ENCODE measurements around the gene LIPH.
"Not testable (repeated sequence)": the region's sequence is repeated elsewhere in the genome, so short reads cannot be mapped to it uniquely, and the experiment has no call there.

Gene LIPH

DNA sequence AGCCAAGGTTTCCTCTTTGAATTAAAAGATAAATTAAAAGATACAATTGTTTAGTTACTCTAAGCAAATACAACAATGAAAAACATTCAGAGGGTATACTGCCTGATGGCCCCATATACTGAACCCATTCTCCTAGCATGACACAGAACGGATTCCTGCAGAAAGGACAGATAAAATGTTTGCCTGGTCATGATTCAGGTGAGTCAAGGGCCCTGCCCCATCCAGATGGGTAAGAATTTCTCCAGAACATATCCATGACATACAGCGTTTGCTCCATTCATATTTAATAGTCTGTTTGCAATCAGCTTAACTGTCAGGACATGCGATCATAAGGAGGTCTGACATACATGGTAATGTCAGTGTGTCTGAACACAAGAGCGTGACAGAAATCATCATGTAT is 62.1 kb downstream of the LIPH start:
- FAIRE-seq, result no peak
- no peak for DNase-seq (ENCODE audit: insufficient read length, low spot score)

DNA sequence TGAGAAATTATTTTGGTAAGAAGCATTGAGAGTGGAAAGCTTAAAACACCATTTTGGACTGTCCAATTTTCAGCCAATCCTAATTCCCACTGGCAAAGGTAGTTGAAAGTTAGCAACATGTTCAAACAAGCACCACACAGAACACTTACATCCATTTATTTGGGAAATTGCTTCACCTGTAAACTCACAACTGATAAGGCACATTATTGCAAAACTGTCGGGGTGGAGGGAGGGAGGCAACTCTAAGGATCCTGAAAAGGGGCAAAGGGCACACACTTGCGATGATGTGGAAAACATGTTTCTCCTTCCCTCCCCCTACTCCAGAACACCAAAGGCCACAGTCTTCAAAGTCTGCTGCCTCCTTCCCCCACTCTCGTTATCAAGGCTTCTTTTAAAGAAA is 62.9 kb downstream of the LIPH start:
- no peak for DNase-seq (ENCODE audit: insufficient read length, low spot score)
- FAIRE-seq, result no peak

DNA sequence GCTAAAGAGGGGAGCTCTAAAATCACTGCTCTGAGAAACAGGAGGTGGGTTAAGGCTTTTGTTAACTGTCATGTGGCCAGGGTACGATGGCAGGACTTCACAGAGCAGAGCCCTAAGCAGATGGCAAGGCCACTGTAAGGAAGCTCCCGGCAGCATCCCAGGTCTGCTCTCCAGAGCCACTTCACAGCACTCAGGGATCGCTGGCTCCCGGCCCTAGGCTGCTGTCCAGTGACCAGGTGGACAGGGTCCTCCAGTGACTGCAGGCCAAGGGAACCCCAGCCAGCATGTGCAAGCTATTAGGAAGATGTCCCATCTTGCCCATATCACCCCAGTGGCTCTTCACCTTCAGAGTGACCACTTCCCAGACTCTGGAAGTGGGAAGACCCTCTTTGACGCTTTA is 63.9 kb downstream of the LIPH start:
- DNase-seq (ENCODE audit: insufficient read length, low spot score) (no peak), FAIRE-seq (no peak)

DNA sequence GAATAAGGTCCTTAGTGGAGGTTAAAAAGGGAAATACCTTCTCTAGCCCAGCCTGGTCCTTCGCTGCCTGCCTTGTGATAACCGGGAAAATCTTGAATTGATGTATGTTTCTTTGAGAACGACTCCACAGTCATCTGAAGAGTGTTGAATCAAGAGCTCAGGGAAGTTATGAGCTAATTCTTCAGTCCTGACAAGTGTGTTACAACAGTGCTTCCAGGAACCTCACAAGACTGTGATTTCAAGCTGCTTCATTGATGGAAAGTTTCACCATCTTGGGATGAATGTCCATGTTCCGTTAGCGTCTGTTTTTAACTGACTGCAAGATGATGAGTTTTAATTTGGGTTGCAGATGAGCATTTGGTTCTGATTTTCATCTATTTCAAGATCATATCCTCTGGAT is 66.0 kb downstream of the LIPH start:
- DNase-seq (ENCODE audit: insufficient read length, low spot score) (no peak), FAIRE-seq (no peak)

DNA sequence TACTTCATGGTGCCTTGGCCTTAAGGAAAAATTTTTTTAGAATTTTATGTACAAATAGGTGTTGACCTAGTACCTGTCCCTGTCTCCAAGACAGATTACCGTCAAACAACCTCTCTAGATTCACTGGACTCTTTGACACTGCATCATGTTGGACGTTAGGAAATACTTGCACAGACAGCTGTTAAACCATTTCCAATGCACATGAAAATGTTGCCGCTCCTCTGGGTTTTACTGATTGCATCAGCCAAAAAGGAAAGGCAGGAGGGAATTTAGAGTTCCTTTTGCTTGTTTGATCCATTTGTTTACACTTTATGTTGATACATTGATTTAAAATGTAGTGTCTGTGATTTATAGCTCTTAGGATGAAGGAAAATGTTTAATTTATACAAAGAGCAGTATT is 68.1 kb downstream of the LIPH start:
- FAIRE-seq (no peak), DNase-seq (ENCODE audit: insufficient read length, low spot score) (no peak)

DNA sequence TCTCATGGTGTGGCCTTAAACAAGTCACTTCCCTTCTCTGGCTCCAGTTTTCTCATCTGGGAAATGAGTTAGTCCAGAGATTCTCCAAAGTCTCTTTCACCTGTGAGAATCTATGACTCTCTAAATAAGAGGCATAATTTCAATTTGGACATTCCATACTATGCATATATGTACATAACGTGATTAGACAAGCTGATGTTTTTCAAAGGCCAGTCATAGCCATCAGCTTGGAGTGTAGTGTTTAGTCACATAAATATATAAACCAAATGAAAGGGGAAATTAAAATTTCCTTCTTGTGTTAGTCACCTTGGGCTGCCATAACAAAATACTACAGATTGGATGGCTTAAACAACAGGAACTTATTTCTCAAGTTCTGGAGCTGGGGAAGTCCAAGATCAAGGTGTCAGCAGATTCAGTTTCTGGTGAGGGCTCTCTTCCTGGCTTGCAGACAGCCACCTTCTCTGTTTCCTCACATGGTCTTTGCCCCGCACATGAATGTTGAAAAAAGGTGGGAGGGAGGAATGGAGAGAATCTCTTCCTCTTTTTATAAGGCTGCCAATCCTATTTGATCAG is 72.9 kb downstream of the LIPH start:
- DNase-seq (ENCODE audit: insufficient read length, low spot score) (no peak), FAIRE-seq (no peak)

DNA sequence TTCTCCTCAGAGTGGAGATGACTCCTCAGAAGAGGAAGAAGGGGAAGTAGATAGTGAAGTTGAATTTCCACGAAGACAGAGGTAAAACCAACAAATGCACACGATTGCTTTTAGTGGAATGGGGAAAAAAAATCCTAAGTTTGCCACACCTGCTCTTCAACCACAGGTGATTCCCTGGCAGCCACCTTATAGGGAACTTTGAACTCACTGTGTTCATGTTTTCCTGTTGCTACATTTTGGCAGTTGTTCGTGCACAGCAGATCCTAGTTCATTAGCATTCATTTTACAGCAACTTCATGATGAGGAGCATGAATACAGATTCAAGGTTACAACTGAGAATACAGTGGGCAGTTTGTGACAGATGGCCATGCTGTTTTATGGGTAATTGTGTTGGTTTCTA is 75.1 kb downstream of the LIPH start:
- DNase-seq (ENCODE audit: insufficient read length, low spot score) (no peak), FAIRE-seq (no peak)

DNA sequence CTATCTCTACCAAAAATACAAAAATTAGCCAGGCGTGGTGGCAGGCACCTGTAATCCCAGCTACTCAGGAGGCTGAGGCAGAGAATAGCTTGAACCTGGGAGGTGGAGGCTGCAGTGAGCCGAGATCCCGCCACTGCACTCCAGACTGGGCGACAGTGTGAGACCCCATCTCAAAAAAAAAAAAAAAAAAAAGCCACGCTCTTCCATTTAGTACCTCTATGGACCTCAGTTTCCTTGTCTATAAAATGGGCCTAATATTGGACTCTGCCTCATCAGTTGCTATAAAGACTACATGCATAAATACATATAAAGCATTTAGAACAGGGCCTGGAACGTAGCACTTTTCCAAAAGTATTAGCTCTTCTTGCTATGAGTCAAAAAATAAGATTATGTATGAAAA is 77.5 kb downstream of the LIPH start:
- not testable (repeated sequence) for FAIRE-seq; DNase-seq (ENCODE audit: insufficient read length, low spot score)

DNA sequence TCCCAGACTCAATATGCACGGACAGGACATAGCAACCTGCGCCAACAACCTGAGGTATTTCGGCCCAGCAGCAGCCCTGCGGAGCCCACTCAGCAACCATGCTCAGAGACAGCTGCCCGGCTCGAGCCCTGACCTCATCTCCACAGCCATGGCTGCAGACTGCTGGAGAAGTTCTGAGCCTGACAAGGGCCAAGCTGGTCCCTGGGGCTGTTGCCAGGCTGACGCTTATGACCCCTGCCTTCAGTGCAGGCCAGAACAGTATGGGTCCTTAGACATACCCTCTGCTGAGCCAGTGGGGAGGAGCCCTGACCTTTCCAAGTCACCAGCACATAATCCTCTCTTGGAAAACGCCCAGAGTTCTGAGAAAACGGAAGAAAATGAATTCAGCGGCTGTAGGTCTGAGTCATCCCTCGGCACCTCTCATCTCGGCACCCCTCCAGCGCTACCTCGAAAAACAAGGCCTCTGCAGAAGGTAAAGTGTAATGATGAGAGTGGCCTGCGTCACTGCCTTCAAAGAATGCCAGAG is 79.0 kb downstream of the LIPH start:
- FAIRE-seq (no peak), DNase-seq (ENCODE audit: insufficient read length, low spot score) (no peak)

DNA sequence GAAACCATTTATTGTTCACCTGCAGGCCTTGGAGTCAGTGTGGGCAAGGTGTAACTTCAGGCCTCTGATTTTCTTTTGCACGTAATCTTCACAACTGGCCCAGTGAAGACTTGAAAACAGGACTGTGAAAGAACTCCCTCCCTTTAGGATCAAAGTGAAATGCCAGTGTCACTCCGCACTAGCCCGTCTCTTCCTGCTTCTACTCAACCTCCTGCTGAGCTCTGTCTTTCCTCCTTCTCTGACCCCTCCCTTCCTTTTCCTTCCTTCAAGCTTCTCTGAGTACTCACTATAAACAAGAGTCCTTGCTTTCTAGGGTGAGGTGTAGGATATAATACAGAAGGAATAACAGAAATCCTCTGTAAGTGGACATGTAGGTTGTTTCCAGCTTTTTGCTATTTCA is 82.1 kb downstream of the LIPH start:
- no peak for FAIRE-seq
- no peak for DNase-seq (ENCODE audit: insufficient read length, low spot score)

DNA sequence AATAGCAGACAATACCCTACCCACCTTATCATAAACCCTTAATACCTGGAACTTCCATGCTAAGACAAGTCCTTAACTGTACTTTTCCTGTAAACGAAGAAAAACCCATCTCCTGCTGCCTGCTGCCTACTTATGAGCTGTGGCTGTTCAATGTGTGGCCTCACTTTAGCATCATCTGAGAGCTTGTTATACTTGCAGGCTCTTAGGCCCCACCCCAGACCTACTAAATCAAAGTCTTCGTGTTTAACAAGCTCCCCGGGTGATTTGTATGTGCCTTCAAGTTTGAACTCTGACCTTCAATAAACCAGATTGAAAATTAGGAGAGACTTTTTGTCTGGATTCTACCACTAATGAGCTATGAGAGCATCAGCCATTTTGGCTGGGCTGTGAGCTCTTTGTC is 82.8 kb downstream of the LIPH start:
- no peak for FAIRE-seq
- DNase-seq (ENCODE audit: insufficient read length, low spot score), result no peak

DNA sequence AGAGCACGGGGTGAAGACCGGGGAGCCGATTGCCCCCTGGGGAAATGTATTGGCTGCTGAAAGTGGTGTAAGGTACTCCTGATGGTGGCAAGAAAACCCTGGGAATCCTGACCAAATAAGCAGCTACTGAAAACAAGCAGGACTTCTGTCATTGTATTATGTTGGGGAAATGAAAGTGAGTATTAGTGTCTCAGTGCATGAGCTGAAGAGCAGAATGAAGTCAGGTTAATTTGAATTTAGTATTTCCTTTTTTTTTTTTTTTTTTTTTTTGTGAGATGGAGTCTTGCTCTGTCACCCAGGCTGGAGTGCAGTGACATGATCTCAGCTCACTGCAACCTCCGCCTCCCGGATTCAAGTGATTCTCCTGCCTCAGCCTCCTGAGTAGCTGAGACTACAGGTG is 86.3 kb downstream of the LIPH start:
- FAIRE-seq; DNase-seq (ENCODE audit: insufficient read length, low spot score): not testable (repeated sequence)

DNA sequence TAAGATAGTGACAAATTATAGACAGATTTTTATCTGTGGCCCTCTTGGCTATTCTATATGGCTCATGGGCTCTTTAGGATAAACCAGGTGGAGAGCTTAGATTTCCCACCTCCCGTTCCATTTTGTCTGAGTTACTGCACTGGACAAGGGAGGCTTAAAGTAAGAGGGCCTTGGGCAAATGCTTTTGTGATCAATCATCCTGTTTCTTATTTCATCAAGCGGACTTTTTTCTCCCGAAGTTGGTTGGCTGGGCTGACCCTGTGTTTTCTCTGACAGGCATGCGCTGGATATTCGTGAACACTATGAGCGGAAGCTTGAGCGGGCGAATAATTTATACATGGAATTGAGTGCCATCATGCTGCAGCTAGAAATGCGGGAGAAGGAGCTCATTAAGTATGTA is 86.9 kb downstream of the LIPH start:
- FAIRE-seq (no peak), DNase-seq (ENCODE audit: insufficient read length, low spot score) (no peak)

DNA sequence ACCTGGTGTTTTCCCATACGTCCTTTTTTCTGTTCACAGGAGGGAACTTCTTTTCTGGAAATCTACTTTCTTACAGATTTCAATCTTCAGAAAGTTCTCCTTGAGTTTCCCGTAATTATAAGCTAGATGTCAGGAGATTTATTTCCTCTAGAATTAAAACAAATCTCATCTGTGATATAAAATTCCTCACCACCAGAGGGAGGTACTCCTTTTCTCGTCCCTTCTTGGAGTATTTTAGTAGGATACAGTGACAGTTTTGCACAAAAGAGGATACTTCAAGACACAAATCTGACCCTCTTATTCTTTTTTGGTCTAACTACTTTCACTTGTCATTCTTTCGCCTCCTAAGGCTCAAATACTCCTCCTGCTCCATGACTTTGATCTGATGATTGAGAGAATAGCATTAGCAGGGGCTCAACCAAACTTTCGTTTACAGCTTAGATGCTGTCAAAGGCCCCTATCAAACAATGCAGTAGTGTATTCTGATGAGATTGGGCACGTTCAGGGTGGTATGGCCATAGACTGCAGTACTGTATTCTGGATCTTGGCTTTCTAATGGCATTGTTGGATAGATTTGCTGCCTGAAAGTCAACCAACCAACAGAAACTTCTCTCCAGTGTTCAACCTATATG is 91.6 kb downstream of the LIPH start:
- peak; percentile 40 for DNase-seq (ENCODE audit: insufficient read length, low spot score)

DNA sequence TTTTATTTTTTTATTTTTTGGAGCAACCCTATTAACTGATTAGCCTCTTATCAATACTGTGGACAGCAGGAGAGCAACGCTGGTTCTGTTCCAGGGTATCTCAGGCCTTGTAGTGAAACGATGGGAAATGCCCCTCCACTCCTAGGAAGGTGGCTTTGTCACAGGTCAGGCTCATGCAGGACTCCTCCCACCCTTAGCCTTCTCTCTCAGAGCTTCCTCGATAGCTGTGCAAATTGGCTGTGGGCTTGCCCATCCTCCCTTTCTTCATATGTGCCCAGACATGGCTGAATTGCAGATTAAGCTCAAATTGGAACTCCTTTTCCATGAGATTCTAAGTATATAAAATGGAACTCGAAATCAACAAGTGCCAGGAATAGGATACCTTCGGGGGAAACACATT is 92.1 kb downstream of the LIPH start:
- DNase-seq (ENCODE audit: insufficient read length, low spot score), result no peak

More for the DNA sequence above, 91.6 kb downstream of the LIPH start:
- no peak for FAIRE-seq

DNA sequence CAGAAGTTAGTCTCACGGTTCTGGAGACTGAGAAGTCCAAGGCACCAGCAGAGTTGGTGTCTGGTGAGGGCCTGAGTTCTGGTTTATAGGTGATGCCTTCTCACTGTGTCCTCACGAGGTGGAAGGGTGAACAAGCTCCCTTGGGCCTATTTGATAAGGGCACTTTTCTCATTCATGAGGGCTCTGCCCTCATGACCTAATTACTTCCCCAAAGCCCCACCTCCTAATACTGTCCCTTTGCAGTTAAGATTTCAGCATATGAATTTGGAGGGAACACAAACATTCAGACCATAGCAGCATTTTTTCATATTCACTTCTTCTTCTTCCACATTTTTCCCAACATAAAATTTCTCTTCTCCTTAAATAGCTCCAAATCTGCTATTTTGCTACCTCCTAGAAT is 95.0 kb downstream of the LIPH start:
- FAIRE-seq (no peak), DNase-seq (ENCODE audit: insufficient read length, low spot score) (no peak)

More for the DNA sequence above, 92.1 kb downstream of the LIPH start:
- FAIRE-seq, result no peak
